Measurements from ENCODE around the gene SDC1.
"Not testable (repeated sequence)": the region's sequence is repeated elsewhere in the genome, so short reads cannot be mapped to it uniquely, and the experiment has no call there.

Gene SDC1

DNA sequence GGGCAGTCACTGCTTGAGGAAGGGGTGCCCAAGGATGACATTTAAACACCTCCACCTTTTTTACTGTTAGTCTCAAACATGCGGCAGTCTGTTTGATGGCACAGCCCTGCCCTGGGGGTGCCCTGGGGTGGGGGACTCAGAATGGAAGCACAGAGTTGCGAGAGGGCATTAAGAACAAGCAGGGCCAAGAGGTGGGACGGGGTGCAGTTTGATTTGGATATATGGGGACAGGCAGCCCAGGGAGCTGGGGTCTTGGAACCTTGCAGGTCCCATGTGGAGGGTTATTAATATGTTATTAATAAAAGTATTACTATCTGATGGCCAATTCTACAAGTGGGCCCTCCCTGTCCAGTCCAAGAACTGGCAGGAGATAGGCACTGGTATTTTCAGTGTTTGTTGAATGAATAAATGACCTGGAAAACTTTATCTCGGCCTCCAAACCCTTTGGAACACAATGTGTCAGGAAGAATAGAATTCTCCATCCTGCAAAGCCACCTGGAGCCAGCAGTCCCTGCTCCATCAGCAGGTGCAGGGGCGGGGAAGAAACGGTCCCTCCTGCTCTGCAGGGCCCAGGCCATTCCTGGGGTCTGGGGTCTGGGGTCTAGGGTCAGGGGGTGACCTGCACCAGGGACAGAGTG, 25.2 kb downstream of the SDC1 start:
- peak; percentile 44 for FAIRE-seq
- DNase-seq (ENCODE audit: insufficient read length, low spot score), result no peak

DNA sequence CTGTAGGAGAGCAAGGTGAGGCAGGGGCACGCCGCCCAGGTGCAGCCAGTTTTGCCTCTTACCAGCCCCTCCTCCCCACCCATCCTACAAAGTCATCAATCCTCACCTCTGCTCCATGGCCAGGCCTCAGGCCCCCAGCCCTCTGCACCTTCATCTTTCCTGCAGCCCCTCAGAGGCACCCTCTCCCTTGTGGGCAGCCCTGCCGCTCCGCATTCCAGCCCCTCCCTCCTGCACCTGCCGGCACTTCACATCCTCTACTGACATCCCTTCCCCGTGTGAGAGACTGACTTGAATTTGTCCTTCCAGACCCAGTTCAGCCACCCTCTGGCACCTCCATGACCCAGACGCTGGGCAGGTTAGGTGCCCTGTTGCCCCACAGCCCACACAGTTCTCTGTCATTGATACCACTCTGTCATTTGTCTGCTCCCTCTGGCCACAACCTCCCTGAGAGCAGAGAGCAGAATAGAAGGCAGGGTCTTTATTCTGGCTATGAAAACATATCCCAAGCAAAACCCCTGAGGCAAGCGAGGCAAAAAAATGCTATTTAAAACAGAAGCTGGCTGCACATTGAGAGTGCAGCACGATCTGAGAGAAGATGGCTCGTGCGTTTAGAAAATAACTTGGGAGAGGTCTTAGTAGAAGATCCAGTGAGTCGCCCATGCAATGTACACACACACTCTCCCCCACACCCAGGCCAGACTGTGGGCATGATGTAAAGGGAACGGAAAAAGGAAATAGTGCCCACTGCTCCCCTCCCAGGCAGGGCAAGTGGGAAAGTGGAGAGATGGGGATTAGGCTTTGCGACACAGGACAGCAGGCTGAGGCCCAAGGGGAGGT, 25.9 kb downstream of the SDC1 start:
- peak; percentile 36 for FAIRE-seq
- no peak for DNase-seq (ENCODE audit: insufficient read length, low spot score)

DNA sequence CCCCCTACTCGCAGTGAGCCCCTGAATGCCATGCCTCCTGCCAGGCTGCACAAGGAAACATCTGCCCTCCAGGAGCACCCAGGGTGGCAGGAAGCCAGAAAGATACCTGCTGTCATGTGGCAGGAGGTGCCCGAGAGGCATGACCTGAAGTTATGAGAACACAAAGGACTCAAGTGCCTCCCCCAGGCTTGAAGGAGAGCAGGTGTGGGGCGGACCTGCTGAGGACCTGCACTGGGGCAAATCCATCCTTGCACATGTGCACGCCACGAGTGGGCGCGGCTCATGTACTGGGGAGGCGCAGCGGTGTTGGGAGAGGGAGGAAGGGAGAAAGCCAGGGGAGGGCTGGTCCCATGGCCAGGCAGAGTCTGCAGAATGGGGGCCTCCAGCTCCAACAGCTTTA, 26.9 kb downstream of the SDC1 start:
- DNase-seq (ENCODE audit: insufficient read length, low spot score), result no peak
- FAIRE-seq, result peak; percentile 57

DNA sequence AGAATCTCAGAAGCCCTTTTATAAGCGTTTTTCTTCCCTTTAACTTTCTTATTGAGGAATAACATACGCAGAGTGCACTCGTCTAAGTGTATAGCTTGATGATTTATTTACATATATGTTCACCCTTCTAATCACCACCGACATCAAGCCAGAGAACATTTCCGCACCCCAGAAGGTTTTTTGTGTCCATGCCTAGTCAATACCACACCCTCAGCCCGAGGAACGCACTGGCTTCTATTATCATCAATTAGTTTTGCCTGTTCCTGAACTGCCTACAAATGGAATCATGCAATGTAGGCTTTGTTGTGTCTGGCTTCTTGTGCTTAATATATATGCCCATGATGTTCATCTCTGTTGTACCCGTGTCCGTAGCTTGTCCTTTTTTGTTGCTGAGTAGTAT, 27.7 kb downstream of the SDC1 start:
- DNase-seq (ENCODE audit: insufficient read length, low spot score), result no peak
- peak; percentile 49 for FAIRE-seq

DNA sequence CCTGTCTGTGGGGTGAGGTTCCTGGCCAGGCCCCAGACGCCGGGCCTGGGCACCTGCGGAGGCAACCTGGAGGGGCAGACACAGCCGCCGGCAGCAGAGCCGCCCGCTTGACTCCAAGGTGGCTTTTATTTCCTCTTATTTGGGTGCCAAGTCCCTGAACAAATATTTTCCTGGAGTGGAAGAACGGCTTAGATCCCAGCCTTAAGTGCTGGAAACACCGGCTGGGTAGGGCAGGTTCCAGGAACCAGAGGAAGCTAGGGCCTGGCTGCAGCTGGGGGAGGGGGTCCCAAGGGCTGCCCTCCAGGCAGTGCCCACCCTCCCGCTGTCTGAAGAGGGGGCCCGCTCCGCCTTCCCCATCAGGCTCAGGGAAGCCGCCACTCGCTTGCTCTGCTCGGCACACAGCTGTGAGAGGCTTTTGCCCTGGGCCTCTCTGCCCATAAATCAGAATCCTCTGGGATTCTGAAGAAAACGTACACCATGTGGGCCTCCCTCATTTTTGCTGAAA, 28.2 kb downstream of the SDC1 start:
- DNase-seq (ENCODE audit: insufficient read length, low spot score) (no peak), FAIRE-seq (no peak)

DNA sequence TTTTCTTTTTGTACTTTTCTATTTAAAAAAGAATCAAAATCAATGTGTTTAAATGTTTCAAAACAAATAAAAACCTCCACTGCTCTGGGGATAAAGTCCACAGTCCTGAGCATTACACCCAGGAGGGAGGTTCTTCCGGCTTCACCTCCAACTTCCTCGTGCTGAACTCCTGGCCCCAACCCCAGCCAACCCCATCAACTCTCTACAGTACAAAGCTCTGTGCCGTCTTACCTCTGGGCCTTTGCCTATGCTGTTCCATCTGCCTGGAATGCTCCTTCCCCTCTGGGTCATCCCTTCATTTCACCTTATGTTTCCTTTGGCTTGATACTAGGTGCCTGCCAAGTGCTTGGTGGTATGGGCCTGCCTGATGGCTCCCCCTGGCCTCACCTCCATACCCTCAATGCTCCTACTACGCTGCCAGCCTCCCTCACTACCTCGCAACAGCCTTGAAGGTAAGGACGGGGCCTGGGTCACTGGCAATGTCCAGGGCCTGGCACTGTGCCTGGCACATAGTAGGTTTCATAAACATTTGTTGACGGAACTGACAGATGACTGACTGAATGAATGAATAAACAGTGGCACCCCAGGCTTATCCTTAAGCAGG, 28.8 kb downstream of the SDC1 start:
- peak; percentile 16 for FAIRE-seq
- no peak for DNase-seq (ENCODE audit: insufficient read length, low spot score)

GRCh38 chr2:20195431-20196033, 29.4 kb downstream of the SDC1 start:
- DNase-seq (ENCODE audit: insufficient read length, low spot score) (no peak), FAIRE-seq (peak; percentile 44)

DNA sequence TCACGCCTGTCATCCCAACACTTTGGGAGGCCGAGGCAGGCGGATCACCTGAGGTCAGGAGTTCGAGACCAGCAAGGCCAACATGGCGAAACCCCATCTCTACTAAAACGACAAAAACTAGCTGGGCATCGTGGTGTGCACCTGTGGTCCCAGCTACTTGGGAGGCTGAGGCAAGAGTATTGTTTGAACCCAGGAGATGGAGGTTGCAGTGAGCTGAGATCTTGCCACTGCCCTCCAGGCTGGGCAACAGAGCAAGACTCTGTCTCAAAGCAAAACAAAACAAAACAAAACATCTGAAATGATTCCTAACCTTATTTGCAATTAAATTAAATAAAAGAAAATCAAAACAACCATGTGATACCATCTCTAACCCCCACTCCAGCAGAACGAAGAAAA, 29.9 kb downstream of the SDC1 start:
- DNase-seq (ENCODE audit: insufficient read length, low spot score); FAIRE-seq: not testable (repeated sequence)

GRCh38 chr2:20194097-20195015, 30.6 kb downstream of the SDC1 start:
- DNase-seq (ENCODE audit: insufficient read length, low spot score) (no peak), FAIRE-seq (no peak)

GRCh38 chr2:20193185-20193584, 31.7 kb downstream of the SDC1 start:
- FAIRE-seq, result peak; percentile 33
- DNase-seq (ENCODE audit: insufficient read length, low spot score), result no peak

GRCh38 chr2:20192781-20193180, 32.1 kb downstream of the SDC1 start:
- no peak for DNase-seq (ENCODE audit: insufficient read length, low spot score)

DNA sequence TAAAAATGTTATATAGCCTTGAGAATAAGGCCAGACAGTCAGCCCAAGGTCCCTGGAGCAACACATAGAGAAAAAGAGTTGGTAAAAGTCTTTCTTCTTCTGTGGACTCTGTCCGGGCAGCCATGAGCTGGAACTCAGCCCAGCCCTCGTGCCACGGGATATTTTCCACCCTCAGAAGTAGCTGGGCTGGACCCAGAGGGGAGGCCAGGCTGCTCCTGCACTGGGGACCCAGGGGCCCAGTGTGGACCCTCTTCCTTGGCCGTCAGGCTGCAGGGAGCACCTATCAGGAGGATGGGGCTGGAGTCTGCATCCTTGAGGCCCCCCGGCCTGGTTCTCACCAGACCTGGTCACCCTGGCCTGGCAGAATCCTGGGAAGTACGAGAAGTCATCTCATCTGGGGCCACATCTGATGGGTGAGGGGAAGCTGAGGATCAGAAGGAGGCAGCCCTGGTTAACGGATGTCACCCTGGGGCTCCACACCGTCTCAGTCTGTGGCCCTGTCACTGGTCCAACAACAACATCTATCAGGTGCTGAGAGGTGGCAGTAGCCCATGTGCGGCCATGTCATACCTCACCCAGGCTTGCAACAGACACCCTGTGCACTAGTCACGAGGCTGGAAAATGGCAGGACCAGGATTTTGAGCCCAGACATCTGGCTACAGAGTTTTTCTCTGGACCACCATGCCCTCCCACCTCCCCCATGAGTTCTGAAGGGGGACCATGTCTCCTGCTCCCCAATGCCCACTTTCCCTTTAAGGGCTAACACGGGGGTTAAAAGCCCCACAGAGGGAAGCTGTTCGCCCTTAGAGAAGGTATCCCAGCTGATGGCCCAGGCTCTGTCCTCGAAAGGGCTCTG, 33.0 kb downstream of the SDC1 start:
- DNase-seq (ENCODE audit: insufficient read length, low spot score), result no peak
- FAIRE-seq, result peak; percentile 54

More at GRCh38 chr2:20192781-20193180, 32.1 kb downstream of the SDC1 start:
- FAIRE-seq, result peak; percentile 20

DNA sequence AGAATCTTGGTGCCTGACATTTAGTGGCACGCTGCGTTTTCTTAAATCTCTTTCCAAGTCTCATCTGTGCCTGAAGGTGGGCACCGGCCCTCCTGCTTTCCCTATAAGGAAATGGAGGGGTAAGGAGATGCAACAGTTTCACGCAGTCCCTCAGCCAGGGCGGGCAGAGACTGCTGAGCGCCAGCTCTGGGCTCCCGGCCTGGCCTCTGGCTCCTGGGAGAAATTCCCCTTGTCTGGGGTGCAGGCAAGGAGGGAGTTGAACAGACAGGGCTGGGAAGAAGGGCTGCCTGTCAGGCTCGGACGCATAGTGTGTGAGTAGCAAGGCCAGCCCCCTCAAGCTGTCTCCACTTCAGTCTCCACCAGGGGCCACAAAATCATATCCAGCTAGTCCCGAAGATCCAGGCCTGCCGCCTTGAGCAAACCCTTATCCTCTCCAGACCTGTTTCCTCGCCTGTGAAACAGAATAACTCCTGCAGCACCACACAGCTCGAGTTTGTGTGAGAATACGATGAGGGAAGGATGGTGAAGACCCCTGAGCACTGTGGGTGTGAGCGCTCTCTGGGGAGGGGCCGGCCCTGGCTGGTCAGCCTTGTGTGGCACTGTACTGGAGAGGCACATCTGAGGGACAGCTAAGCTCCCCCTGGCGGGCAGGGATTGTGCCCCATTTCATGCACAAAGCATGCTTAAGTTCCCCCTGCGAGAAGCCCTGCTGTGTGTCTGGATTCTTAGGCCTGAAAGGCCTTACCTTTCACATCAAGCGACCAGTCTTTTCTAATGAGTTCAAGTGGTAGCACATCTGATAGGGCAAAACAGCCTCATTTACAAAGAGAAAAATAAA, 33.8 kb downstream of the SDC1 start:
- peak; percentile 71 for DNase-seq (ENCODE audit: insufficient read length, low spot score)
- peak; percentile 92 for FAIRE-seq

- no peak for DNase-seq (ENCODE audit: insufficient read length, low spot score)
- no peak for FAIRE-seq
Measured at GRCh38 chr2:20190170-20190569, 34.8 kb downstream of the SDC1 start.

GRCh38 chr2:20189299-20189931, 35.5 kb downstream of the SDC1 start:
- DNase-seq (ENCODE audit: insufficient read length, low spot score) (no peak), FAIRE-seq (no peak)

GRCh38 chr2:20188851-20189250, 36.1 kb downstream of the SDC1 start:
- no peak for FAIRE-seq
- DNase-seq (ENCODE audit: insufficient read length, low spot score), result no peak

DNA sequence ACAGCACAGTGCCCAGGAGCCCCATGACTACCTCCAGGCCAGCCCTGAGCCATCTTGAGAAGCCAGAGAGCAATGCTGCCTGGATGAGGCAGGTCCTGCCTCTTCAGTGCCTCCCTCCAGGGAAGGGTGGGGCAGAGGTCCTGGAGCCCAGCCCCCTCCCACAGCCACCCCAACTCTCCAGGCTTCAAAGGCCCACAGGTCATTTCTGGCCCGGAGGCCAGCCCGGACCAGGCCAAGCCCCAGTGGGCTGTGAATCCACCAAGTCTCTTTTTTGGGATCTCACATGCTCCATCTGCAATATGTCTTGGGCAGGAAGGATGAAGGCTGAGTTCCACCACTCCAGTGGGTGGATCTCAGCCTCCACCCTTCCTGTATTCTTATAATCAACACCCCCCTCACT, 36.7 kb downstream of the SDC1 start:
- FAIRE-seq, result no peak
- DNase-seq (ENCODE audit: insufficient read length, low spot score), result no peak

DNA sequence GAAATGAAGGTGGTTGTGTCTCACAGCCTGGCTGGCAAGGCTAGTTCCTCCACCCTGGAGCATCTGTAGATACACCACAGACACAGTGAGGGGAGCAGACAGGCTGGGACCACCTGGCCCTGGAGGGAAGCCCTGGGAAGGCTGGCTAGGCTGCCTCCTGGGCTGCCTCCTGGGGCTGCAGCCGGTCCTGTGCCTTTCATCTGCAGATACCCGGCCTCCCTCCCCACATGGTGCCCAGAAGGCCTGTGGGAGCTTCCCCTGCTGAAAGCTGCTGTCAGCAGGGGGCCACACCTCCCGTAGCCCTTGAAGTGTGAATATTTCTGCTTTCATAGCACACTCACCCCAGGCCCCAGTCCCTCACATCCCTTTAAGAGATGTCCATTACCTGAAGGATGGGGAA, 37.6 kb downstream of the SDC1 start:
- no peak for DNase-seq (ENCODE audit: insufficient read length, low spot score)
- FAIRE-seq, result no peak
